Measurements from ENCODE around the gene MAPKAPK5. TPM values are rescaled to one million over a fixed set of nuclear protein-coding genes. Genes with fewer than 3 reads are reported as not detected.
"Not testable (repeated sequence)": the region's sequence is repeated elsewhere in the genome, so short reads cannot be mapped to it uniquely, and the experiment has no call there.

MAPKAPK5 gene
- total RNA-seq, 4 donors from 2014 or later, result 73.5 to 768 (median 90.1) TPM

GRCh38 chr12:111942557-111942956 is 100.5 kb downstream of the MAPKAPK5 start:
- peak; percentile 30 for DNase-seq
- Histone ChIP-seq H3K27me3 (no peaks in the 10 kb centered on the region), H3K27ac (no peak overlapping the region), H3K4me1 (no peaks in the 10 kb centered on the region), H3K9me3 (no peaks in the 10 kb centered on the region), H3K4me3 (no peak overlapping the region), H3K36me3 (no peaks in the 10 kb centered on the region)
- intact Hi-C loops (cut with DNase I; ENCODE audit: low total_unique reads), result no loop called here
- in situ Hi-C loops (cut with MboI; ENCODE audit: low pct_ligation_motif_present in 1 of 4, low pct_unique_long_range_greater_than_20kb in 1 of 4, low sequenced_read_pairs in 3 of 4), result loop anchor here in 2 of 4 donors (10.0 to 25.0 kb wide), 2 partner anchors 72 to 445 kb away; partner anchors contain the start of genes ERP29 (in 2 of the 2), TMEM116 (in 2 of the 2) and HECTD4 (in 1 of the 2)
- no peak for TF ChIP-seq EP300 (IDR thresholded peaks at IDR 0.05; ENCODE audit: low read depth)
- TF ChIP-seq POLR2AphosphoS5 (IDR thresholded peaks at IDR 0.05), result no peak
- no peak for TF ChIP-seq POLR2A (IDR thresholded peaks at IDR 0.05)
- no peak for TF ChIP-seq CTCF (IDR thresholded peaks at IDR 0.05)
- whole genome bisulfite sequencing, 2 donors (ENCODE audit: low coverage in 1 of 2), result 33 to 45% methylated on average over 3 to 5 of the region's 5 CpGs

- Histone ChIP-seq H3K27ac (no peak overlapping the region), H3K9me3 (no peaks in the 10 kb centered on the region), H3K27me3 (no peaks in the 10 kb centered on the region), H3K36me3 (no peaks in the 10 kb centered on the region), H3K4me3 (no peak overlapping the region), H3K4me1 (no peaks in the 10 kb centered on the region)
- no peak for DNase-seq
- intact Hi-C loops (cut with DNase I; ENCODE audit: low total_unique reads), result no loop called here
- in situ Hi-C loops (cut with MboI; ENCODE audit: low pct_ligation_motif_present in 1 of 4, low pct_unique_long_range_greater_than_20kb in 1 of 4, low sequenced_read_pairs in 3 of 4), result loop anchor here in 2 of 4 donors (10.0 to 25.0 kb wide), 2 partner anchors 71 to 443 kb away; partner anchors contain the start of genes ERP29 (in 2 of the 2), TMEM116 (in 2 of the 2) and HECTD4 (in 1 of the 2)
- TF ChIP-seq EP300 (IDR thresholded peaks at IDR 0.05; ENCODE audit: low read depth) (no peak), POLR2AphosphoS5 (IDR thresholded peaks at IDR 0.05) (no peak)
- WGBS, 2 donors (ENCODE audit: low coverage in 1 of 2), result 97 to 100% methylated on average over 1 of the region's 1 CpG
Measured at GRCh38 chr12:111943929-111944328, 101.9 kb downstream of the MAPKAPK5 start.

- intact Hi-C loops (cut with DNase I; ENCODE audit: low total_unique reads); H3K4me3 ChIP-seq; DNase-seq; H3K9me3 ChIP-seq; in situ Hi-C loops (cut with MboI; ENCODE audit: low pct_ligation_motif_present in 1 of 4, low pct_unique_long_range_greater_than_20kb in 1 of 4, low sequenced_read_pairs in 3 of 4); H3K27ac ChIP-seq; H3K27me3 ChIP-seq; H3K36me3 ChIP-seq: not testable (repeated sequence)
- 75 to 84% methylated on average over 3 of the region's 3 CpGs for WGBS, 2 donors (ENCODE audit: low coverage in 1 of 2)
- peaks cover 0 to 10% (median 0%) of the 10 kb centered on the region in 4 donors for H3K4me1 ChIP-seq
Measured at GRCh38 chr12:111950961-111951676, 109.1 kb downstream of the MAPKAPK5 start.

Small RNAs within 50 kb of the gene (small RNA-seq; reads per million reads assigned to genes)
- gene MIR6761, result 0.59 to 2.8 (median 1.7) reads per million in 4 donors

Other genes with a start within 250 kb of the MAPKAPK5 start
- 10 to 100 TPM; 50.2 to 95.5 (median 83.2) TPM for gene ATXN2, start 242.9 kb upstream of the MAPKAPK5 start, total RNA-seq
- gene BRAP, start 156.3 kb upstream of the MAPKAPK5 start, total RNA-seq, result 10 to 100 TPM; 10.8 to 17.3 (median 15.9) TPM
- gene ACAD10, start 156.2 kb upstream of the MAPKAPK5 start, total RNA-seq, result 100 to 1,000 TPM in 1 of 4 donors, 10 to 100 TPM in 3; 49.0 to 198 (median 54.7) TPM
- 100 to 1,000 TPM; 102 to 239 (median 162) TPM for gene ALDH2, start 75.3 kb upstream of the MAPKAPK5 start, total RNA-seq
- 10 to 100 TPM; 17.6 to 35.9 (median 25.2) TPM for gene TMEM116, start 170.9 kb downstream of the MAPKAPK5 start, total RNA-seq
- gene ERP29, start 171.2 kb downstream of the MAPKAPK5 start, total RNA-seq, result 10 to 100 TPM; 16.5 to 69.8 (median 37.5) TPM

Measured in transverse colon (tissue), 4 donors.